GM21447 (cell line): ENCODE measurements around the gene ASMTL.
"Not testable (repeated sequence)": the region's sequence is repeated elsewhere in the genome, so short reads cannot be mapped to it uniquely, and the experiment has no call there.

Experiments used
- ATAC-seq: cut with Tn5 transposase; IDR thresholded peaks from one replicate; pipeline ENCODE4 v1.9.1; 2021; ENCODE audit not compliant: unreplicated experiment

The ASMTL gene

DNA sequence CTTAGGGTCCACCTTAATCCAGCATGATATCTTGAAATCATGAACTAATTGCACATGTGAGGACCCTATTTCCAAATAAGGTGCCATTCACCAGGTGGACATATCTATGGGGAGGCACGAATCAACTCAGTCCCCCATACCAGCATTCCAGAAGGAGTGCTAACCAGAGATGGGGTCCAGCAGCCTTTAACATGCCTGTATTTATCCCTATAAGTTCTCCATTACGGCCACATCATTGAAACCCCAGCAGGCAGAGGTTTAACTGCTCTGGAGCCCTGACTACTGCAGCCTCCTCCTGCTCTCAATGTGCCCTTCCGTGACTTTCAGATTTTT lies 3.2 kb upstream of the ASMTL start:
- no peak for ATAC-seq

DNA sequence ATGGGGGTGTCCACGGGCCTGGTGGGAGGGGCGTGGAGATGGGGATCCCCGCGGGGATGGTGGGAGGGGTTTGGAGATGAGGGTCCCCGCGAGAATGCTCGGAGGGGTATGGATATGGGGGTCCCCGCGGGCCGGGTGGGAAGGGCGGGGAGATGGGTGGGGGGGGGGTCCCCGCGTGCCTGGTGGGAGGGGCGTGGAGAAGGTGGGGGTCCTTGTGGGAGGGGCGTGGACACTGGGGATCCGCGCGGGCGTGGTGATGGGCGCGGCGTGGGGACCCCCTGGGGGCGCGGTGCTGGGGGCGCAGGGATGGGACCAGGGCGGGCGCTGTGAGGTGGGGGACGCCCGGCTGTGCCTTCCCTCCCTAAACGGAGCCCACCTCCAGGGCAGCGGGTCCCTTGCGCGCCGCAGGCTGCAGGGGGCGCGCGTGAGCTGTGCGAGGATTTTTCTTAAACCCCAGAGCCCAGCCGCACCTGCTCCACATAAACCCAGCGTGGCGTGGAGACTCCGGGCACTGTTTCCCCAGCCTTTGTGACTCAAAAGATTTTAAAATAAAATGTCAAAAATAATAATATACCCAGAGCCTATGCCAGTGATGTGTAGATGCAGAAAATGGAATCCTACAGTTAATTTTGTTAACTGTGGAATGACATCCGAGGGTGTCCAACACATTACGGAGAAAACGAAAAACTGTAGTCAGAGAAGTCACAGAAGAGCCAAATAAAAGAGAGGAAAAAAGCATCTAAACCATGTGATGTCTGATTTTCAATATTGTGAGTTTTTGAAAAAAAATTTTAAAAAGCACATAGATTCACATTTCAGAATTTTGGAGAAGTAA lies 1.5 kb upstream of the ASMTL start:
- peak; percentile 44 for ATAC-seq

DNA sequence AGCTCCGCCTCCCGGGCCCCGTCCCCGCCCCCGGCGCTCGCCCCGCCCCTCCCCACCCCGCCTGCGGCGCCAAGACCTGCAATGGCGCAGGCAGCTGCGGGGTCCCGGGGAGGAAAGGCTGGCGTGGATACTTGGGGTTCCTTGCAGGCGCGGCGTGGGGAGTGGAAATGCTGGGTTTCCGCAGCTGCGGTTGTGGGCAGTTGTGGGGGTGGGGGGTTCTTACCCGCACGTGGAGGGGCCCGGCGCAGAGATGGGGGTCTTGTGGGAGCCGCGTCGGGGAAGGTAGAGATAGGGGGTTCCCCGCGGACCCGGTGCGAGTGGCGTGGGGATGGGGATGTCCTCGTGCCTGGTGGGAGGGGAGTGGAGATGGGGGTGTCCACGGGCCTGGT lies 680 bp upstream of the ASMTL start:
- peak; percentile 39 for ATAC-seq

DNA sequence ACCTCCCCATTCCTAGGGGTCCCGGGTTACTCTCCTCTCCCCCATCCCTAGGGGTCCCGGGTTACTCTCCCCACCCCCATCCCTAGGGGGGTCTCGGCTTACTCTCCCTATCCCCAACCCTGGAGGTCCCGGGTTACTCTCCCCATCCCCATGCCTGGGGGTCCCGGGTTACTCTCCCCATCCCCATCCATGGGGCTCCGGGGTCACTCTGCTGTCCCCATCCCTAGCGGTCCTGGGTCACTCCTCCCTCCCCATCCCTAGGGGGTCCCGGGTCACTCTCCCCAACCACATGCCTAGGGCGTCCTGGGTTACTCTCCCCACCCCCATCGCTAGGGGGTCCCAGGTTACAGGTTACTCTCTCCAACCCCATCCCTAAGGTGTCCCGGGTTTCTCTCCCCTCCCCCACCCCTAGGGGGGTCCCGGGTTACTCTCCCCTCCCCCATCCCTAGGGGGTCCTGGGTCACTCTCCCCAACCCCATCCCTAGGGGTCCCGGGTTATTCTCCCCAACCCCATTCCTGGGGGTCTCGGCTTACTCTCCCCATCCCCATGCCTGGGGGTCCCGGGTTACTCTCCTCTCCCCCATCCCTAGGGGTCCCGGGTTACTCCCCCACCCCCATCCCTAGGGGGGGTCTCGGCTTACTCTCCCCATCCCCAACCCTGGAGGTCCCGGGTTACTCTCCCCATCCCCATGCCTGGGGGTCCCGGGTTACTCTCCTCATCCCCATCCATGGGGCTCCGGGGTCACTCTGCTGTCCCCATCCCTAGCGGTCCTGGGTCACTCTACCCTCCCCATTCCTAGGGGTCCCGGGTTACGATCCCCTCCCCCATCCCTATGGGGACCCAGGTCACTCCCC lies 821 bp downstream of the ASMTL start:
- no peak for ATAC-seq

DNA sequence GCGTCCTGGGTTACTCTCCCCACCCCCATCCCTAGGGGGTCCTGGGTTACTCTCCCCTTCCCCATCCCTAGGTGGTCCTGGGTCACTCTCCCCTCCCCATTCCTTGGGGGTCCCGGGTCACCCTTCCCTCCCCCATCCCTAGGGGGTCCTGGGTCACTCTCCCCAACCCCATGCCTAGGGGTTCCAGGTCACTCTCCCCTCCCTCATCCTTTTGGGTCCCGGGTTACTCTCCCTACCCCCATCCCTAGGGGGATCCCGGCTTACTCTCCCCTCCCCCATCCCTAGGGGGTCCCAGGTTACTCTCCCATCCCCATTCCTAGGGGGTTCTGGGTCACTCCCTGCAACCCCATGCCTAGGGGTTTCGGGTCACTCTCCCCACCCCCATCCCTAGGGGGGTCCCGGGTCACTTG lies 1.5 kb downstream of the ASMTL start:
- ATAC-seq: no peak

DNA sequence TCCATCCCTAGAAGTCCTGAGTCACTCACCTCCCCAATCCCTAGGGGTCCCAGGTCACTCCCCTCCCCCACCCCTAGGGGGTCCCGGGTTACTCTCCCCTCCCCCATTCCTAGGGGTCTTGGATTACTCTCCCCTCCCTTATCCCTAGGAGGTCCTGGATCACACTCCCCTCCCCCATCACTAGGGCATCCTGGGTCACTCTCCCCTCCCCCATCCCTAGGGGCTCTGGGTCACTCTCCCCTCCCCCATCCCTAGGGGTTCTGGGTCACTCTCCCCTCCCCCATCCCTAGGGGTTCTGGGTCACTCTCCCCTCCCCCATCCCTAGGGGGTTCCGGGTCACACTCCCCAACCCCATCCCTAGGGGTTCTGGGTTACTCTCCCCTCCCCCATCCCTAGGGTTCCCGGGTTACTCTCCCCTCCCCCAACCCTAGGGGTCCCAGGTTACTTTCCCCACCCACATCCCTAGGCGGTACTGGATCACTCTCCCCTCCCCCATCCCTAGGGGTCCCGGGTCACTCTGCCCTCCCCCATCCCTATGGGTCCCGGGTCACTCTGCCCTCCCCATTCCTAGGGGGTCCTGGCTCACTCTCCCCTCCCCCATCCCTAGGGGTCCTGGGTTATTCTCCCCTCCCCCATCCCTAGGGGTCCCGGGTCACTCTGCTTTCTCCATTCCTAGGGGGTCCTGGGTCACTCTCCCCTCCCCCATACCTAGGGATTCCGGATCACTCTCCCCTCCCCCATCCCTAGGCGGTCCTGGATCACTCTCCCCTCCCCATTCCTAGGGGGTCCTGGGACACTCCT lies 2.1 kb downstream of the ASMTL start:
- no peak for ATAC-seq

DNA sequence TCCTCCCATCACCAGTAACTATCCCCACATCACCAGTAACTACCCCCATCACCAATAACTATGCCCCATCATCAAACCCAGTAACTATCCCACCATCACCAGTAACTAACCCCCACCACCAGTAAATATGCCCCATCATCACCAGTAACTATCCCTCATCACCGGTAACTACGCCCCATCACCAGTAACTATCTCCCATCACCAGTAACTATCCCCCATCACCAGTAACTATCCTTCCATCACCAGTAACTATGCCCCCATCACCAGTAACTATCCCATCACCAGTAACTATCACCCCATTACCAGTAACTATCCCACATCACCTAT lies 2.9 kb downstream of the ASMTL start:
- no peak for ATAC-seq

DNA sequence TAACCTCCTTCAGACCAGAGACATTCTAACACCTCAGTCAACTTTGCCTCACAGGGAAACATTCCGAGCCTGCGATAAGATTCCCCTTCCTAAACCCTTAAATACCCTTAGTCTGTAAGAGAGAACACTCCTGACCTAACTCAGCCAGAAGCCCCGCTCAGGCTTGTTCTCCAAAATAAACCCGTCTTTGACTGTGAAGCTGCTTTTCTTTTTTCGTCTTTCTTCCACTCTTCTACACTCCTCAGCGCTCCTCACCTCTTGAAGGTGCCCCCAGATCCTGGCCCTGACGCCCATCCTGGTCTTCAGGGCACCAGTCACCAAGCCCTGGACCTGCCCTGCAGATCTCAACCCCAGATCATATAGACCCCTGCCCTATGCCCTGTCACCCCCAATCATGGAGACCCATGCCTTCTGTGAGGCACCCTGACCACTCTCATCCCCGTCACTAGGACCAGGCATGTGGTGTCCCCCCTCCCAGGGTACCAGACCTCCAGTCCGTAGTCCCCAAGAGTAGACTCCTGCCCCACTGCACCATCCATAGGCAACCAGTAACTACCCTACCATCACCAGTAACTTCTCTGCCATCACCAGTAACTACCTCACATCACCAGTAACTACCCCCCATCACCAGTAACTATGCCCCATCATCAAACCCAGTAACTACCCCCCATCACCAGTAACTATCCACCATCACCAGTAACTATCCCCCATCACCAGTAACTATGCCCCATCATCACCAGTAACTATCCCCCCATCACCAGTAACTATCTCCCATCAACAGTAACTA lies 3.5 kb downstream of the ASMTL start:
- ATAC-seq: no peak

DNA sequence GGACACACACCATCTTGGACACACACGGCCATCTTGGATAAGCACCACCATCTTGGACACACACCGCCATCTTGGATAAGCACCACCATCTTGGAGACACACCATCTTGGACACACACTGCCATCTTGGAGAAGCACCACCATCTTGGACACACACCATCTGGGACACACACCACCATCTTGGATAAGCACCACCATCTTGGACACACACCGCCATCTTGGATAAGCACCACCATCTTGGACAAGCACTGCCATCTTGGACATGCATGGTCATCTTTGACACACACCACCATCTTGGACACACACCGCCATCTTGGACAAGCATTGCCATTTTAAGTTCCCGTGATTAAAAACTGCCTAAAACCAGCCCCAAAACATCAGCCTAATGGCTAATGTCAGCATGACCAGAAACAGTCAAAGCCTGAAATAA lies 4.1 kb downstream of the ASMTL start:
- ATAC-seq: not testable (repeated sequence)

DNA sequence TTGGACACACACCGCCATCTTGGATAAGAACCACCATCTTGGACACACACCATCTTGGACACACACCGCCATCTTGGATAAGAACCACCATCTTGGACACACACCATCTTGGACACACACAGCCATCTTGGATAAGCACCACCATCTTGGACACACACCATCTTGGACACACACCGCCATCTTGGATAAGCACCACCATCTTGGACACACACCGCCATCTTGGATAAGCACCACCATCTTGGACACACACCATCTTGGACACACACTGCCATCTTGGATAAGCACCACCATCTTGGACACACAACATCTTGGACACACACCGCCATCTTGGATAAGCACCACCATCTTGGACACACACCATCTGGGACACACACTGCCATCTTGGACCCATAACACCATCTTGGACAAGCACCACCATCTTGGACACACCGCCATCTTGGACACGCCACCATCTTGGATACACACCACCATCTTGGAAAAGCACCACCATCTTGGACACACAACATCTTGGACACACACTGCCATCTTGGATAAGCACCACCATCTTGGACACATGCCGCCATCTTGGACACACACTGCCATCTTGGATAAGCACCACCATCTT lies 4.6 kb downstream of the ASMTL start:
- not testable (repeated sequence) for ATAC-seq

DNA sequence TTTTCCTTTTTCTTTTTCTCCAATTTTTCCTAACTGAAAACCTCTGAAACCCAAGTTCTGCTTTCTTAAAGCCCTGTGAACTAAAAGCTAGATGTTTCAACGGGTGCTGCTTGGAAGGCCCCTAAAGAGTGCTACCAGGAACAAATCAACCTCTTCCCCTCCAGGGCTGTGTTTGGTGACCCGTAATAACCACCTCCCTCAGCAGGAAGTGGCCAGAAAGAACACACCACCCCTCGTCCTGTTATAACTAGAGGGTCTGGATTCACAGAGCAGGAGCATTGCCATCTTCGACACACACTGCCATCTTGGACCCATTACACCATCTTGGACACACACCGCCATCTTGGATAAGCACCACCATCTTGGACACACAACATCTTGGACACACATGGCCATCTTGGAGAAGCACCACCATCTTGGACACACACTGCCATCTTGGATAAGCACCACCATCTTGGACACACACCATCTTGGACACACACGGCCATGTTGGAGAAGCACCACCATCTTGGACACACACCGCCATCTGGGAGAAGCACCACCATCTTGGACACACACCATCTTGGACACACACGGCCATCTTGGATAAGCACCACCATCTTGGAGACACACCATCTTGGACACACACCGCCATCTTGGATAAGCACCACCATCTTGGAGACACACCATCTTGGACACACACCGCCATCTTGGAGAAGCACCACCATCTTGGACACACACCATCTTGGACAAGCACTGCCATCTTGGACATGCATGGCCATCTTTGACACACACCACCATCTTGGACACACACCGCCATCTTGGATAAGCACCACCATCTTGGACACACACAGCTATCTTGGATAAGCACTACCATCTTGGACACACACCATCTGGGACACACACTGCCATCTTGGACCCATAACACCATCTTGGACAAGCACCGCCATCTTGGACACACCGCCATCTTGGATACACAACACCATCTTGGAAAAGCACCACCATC lies 5.4 kb downstream of the ASMTL start:
- not testable (repeated sequence) for ATAC-seq

DNA sequence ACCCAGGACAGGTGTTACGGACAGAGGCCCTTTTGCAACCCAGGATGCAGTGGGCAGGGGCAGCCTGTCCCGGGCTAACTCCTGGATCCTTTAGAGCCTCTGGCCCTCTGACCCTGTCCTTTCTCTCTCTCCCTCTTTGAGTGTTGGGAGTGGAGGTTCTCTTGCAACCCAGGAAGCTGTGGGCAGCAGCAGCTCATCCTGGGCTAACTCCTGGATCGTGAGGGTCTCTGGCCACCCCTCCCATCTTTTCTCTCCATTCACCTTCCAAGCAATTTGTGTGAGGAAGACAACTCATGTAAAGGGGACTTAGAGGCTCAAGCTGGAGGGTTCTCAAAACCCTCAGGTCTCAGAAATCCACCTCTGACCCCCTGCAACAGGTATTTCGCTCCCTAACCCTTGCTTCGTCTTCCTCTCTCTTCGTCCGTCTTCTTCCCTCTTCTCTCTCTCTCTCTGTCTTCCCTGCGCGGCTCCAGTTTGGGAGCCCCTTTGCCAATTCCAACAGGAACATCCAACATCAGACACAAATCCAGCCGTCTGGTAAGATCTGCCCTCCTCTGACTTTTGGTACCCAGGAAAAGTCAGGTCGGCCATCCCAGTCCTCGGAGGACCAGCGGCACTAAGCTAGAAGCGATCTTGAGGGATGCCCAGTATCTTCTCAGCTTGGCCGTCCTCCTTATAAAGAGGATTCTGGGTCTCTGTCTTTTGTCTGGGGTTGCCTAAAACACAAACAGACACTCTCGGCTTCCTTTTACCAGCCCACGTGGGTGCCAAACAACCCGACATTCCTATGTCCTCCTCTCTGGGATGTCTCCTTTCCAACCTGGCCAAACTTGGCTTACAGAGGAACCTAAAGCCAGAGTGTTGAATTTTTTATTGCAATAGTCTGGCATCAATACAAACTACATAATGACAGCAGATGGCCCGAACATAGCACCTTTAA lies 7.9 kb downstream of the ASMTL start:
- ATAC-seq: no peak

DNA sequence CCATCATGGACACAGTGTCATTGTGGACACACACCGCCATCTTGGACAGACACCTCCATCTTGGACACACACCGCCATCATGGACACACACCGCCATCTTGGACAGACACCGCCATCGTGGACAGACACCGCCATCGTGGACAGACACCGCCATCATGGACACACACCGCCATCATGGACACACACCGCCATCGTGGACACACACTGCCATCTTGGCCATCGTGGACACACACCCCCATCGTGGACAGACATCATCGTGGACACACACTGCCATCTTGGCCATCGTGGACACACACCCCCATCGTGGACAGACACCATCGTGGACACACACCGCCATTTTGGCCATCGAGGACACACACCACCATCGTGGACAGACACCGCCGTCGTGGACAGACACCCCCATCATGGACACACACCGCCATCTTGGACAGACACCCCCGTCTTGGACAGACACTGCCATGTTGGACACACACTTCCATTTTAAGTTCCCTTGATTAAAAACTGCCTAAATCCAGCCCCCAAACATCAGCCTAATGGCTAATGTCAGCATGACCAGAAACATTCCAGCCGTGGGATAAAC lies 9.1 kb downstream of the ASMTL start:
- no peak for ATAC-seq

DNA sequence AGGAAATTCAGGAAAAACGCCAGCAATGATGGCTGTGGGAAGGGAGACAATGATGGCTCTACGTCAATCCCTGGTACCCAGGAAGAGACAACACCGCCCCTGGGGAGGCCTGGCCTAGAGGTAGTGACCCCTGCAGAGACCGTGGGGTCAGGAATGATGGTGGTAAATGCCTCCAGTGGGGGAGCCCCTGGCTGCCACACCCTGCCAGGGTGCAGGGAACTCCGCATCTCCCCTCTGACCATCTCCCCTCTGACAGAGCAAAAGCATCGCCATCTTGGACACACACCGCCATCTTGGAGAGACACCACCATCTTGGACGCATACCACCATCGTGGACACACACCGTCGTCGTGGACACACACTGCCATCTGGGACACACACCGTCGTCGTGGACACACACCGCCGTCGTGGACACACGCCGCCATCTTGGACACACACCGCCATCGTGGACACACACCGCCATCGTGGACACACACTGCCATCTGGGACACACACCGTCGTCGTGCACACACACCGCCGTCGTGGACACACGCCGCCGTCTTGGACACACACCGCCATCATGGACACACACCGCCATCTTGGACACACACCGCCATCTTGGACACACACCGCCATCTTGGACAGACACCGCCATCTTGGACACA lies 9.9 kb downstream of the ASMTL start:
- ATAC-seq: no peak

DNA sequence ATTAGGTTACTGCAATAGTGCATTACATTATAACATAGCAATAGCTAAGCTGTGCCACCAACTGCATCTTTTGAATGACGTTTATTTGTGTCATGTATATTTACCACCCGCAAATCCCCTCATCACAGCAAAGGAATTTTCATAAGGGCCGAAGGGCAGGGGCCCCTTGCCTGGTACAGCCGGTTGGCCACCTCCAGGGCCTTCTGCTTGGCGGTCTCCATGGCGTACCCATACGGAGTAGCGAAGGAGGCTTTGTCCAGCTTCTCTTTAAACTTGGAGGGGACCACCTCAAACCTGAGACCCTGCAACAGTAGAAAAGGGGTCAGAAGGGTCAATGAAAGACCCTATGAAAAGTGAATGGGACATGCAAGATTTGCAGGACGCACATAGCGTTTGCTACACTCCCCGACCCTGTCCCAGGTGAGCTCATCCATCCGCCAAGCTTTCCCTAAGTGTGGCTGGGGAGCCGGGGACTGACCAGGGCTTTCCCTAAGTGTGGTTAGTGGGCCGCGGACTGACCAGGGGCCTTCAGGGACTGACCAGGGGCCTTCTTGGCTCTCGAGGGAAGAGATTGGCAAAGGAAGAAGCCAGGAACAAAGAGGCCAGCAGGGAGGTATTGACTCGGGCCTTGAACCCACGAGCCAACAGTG lies 10.6 kb downstream of the ASMTL start:
- no peak for ATAC-seq

DNA sequence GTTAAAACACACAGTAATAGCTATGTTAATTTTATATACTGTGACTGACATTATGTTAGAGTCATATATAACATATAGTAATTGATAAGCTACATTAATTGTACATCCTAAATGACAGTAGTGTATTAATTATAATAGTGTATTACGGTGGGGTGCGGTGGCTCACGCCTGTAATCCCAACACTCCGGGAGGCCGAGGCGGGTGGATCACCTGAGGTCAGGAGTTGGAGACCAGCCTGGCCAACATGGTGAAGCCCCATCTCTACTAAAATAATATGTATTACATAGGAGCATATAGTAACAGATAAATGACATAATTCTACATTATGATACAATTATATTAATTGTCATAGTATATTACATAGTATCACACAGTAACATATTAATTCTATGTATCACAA lies 12.2 kb downstream of the ASMTL start:
- ATAC-seq: no peak
